Middle frontal gyrus (tissue), 1 donor: ENCODE data around the gene HNRNPU.
"Not testable (repeated sequence)": the region's sequence is repeated elsewhere in the genome, so short reads cannot be mapped to it uniquely, and the experiment has no call there.

ENCODE experiments used
- DNase-seq: peaks from one replicate; pipeline ENCODE4 v3.0.0-alpha.2; 2015; ENCODE audit warnings: low spot score; ENCODE audit errors: extremely low spot score

The HNRNPU gene

DNA sequence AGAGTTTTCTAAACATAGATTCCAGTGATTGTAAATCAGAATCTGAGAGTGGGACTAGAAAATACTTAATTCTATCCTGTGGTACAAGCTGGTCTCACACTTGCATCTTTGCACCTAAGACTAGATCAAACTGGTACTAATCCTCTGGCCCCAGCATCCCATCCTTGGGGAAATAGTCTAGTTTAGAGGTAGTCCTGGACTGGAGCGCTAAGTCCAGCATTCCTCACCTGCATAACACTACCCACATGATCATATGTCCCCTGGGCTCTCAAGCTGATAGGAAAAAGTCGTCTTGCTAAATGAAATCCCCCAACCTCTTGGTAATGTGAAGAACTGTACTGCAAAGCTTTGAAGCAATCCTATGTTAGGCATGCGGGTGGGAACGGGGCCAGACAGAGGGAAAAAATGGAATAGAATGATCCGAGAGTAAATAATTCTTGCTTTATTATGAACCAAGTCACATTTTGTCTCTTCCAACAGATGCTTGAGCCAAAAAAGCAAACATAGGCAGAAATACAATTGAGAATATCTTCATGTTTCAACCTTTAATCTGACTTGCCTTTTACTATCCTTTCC is 24.0 kb downstream of the HNRNPU start:
- no peak for DNase-seq

DNA sequence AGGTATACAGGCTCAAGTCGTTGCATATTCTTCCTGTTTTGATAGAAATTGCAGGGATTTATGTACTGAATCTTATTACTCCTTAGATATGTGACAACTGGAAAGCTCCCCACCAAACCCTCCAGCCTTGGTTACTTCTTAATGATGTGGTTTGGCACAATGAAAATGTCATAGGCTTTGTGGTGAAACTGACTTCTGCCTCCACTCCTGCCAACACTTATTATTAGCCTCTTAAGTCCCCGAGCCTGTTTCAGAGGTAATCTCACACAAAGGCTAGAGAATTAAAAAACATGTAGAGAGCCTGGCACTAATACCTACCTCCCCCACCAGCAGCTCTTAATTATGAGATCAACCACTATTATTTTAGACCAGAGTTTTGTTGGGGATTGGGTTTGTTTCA is 24.7 kb downstream of the HNRNPU start:
- DNase-seq, result no peak

DNA sequence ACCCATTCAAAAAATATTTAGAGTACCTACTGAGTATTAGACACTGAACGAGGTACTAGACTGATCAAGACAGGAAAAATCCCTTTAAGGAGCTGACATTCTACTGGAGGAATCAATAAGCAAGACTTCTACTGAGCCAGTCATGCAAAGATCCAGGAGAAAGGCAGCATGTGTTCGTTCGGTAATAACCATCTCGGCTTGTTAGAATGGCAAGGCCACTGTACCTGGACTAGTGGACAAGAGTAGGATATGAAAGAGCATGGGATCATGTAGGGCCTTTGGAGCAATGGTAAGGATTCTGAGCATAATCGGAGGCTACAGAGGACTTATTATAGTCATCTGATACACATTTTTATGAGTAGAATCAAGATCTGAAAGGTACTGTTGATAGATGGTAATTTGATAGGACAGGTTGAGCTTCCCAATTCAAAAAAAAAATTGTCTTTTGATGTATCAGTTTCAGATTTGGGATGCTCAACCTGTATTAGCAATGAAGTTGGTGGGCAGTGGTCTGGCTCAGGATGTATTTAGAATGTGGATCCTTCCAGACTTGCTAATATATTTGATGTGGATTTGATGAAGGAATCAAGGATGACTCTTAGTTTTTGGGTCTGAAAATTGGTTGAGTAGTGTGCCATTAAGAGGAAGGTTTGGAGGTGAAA is 26.6 kb downstream of the HNRNPU start:
- no peak for DNase-seq

DNA sequence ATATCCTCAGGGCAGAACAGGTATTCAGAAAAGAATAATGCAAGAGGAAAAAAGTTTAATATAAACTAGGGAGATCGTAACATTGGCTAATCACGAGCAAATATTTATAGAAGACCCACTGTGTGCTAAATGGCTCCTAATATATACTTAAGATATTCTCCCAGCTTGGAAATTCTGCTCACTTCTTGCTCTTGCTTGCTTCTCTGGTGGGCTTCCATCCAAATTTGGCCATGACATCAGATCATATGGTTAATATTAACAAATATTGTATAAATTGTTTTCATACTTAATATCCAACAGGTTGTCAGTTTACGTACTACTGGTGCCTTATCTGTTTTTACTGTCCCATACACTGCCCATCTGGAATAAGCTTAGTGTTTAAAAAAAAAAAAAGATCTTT is 27.8 kb downstream of the HNRNPU start:
- DNase-seq, result no peak

DNA sequence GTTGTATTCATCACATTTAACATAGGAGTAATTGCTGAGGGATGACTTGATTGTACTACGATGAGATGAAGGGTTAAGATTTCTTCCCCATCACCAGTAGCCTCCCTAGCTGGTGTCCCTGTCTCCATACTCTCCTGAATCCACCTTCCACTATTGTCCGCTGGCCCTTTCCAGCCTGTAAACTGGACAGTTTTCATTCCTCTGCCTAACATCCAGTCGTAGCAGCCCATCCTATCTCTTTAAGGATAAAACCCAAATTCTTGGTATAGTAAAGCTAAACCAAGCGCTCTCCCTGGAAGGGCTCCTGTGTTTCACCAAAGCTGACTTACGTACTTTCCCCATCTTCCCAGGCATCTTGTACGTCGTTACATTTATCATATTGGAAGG is 28.2 kb downstream of the HNRNPU start:
- no peak for DNase-seq

DNA sequence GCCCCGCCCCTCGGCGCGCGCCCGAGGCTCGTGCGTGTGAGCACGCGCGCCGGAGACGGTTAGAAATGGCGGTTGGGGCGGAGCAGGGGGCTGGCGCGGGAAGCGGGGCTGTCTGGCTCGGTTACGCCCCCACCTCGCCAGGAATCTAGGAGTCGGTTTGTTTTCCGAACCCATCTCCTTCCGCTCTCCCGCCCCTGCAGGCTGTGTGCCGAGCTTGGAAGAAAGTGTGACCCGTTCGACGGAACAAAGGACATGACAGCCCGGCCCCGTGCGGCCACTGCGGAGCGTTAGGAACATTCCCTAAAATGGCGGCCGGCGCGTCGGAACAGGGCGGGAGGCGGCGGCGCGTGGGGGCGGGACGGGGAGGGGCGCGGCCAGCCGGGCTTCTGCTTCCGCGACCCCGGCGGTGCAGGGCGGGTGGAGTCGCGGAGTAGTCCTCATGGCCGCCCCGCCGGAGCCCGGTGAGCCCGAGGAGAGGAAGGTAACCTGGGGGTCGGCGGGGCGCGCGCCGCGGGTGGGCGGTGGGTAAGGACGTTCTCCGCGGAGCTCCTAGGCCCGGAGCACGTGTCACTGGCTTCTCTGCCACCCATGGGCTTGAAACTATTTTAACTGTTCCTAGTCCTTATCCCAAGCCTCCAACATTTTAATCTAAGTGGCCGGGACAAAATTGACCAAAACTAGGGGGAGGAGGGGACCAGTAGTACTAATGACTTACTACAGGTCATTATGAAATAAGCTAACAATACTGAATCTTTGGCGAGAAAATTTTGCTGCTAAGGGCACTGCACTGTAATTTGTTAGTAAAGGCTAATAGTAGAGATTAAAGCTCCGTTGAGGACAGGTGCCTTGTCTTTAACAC is 28.8 kb downstream of the HNRNPU start, which contains the start of gene COX20:
TSS of gene COX20 (plus strand) at position 383 of the 859 bp plus-strand sequence. CDS start at position 440, 57 bp downstream.
- DNase-seq, result peak; percentile 87

DNA sequence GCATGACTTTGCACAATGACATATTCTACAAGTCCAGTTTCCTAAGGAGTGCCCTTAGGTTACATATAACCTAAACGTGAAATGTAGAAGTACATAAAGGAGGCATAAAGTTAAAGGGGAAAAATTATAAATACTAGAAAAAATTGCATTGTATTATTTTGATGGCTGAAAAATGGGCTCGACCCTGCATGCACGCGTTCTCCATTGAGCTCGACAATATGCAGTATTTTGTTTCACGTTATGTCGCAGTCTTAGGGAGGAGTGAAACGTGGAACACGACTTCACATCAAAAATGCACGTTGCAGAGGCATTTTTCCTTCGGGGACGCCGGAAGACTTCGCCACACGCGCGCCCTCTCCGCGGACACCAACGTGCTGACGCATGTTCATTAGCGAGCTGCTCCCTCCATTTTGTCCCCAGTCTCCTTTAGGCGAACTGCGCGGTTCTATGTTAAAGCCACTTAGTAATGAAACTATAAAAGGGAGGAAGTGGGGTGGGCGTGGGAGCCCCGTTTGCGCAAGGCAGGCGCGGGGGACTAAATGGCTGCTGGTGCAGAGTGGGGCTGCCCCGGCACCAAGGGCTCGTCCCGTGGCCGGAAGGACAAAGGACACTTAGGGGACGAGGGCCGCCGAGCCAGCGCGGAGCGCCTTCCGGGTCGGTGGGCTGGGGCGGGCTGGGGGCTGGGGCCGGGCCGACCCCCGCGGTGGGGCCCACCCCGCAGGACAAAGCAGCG is 29.6 kb downstream of the HNRNPU start:
- peak; percentile 81 for DNase-seq

DNA sequence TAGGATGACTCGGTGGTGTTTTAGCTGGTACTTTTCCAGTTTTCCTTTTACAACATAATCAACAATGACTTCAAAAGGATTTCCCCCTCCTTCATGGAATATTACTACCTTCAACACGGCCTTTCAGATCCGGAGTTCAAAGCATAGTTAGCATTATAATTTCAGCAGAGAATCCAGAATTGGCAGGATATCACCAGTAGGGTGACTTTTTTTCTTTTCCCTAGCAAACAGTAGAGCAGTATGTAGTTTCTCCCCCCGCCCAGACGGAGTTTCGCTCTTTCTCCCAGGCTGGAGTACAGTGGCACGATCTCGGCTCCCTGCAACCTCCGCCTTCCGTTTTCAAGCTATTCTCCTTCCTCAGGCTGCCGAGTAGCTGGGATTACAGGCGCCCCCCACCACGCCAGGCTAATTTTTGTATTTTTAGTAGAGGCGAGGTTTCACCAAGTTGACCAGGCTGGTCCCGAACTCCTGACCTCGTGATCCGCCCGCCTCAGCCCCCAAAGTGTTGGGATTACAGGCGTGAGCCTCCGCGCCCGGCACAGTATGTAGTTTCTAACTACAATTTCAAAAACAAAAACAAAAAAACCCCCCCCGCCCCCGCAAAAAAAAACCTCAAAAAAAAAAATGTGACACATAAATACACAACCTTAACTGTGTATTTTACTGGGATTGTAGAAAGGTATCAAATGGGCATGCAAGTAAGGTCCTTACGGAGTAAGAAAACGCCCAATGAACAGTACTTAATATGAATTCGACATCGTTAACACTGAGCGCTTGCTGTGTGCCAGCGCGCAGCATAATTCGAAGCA is 30.4 kb downstream of the HNRNPU start:
- no peak for DNase-seq

DNA sequence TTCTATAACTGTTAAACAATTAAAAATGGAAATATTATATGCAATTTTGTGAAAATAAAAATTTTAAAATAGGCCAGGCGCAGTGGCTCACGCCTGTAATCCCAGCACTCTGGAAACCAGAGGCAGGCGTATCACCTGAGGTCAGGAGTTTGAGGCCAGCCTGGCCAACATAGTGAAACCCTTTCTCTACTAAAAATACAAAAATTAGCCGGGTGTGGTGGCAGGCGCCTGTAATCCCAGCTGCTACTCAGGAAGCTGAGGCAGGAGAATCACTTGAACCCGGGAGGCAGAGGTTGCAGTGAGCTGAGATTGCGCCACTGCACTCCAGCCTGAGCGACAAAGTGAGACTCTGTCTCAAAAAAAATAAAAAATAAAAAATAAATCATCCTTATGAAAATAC is 31.1 kb downstream of the HNRNPU start:
- not testable (repeated sequence) for DNase-seq

DNA sequence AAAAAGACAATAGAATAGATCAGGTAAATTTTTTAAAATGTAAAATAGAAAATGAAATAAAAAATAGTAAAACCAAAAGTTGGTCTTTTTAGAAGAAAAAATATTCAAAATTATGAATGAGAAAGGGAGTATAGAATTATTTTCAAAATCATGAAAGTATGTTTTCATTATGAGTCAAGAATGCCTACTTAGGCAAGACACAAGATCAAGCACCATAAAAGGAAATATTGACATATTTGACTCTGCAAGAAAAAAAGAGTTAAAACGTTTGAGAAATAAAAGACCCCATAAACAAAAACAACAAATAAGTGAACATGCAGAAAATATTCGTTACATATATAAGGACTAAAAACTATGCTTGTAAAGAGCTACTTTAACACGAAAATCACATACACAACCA is 33.7 kb downstream of the HNRNPU start:
- DNase-seq, result no peak

DNA sequence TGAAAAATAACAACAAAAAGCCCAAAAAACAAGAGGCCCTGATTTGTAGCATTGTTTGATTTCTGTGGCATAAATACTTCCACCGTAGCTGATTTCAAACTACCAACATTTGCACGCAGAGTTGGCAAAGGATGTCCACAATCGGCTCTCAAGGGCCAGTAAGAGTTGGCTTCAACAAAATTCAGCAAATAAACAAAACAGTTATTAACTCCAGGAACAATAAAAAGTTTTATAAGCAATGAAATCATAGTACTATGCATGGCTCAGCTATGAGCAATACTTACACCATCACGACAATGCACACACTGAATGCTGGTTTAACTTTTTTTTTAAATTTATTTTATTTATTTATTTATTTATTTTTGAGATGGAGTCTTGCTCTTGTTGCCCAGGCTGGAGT is 37.6 kb downstream of the HNRNPU start:
- no peak for DNase-seq

DNA sequence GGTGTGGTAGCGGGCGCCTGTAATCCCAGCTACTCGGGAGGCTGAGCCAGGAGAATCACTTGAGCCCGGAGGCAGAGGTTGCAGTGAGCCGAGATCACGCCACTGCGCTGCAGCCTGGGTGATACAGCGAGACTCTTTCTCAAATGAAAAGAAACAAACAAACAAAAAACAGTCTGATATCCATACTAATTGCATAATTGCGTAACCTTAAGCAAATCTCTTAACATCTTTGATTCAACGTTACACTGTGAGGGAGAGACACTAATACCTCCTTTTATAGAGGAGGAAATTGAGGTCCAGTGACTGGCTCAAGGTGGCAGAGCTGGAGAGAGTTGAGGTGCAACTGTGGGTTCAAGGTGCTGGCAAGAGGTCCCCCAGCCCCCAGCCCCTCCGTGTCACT is 41.5 kb downstream of the HNRNPU start:
- no peak for DNase-seq

DNA sequence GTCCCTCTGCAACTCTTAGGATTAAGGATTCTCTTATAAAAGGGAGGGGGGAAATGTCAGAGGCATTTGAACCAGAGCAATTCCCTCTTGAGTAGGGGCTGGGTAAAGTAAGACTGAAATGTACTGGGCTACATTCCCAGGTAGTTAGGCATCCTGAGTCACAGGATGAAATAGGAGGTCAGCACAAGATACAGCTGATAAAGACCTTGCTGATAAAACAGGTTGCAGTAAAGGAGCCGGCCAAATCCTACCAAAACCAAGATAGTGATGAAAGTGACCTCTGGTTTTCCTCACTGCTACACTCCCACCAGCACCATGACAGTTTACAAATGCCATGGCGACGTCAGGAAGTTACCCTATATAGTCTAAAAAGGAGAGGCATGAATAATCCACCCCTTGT is 43.2 kb downstream of the HNRNPU start:
- no peak for DNase-seq

DNA sequence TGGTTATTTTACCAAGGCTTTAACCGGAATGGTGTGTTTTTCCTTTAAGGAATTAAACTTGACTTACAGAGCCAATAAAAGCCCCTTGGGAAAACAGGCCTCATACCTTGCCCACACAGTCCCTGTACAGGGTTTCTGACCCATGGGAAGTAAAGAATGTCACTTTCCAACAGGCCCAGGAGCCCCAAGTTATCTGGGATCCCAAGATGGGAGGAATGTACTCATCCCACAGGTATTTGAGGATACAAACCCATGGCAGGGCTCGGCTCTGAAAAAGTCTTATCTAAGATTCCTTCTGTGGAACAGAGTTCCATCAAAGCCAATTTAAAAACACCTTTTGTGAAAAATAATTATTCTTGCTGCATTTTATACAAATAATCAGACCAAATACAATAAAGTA is 44.2 kb downstream of the HNRNPU start:
- no peak for DNase-seq

DNA sequence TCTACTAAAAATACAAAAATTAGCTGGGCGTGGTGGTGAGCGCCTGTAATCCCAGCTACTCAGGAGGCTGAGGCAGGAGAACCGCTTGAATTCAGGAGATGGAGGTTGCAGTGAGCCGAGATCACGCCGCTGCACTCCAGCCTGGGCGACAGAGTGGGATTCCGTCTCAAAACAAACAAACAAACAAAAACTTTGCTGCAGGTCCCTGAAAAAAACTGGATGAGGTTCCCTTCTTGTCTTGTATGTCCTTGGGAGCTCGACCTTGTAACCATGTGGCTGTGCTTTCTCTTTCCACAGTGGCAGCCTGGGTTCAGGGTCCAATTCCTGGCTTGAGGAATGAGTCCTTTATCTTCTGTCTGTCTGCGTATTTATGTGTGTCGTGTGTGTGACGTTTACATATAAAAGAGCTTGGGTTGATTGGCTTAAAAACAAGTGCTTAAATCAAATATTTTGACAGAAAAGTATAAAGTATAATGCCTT is 46.9 kb downstream of the HNRNPU start:
- DNase-seq, result no peak

DNA sequence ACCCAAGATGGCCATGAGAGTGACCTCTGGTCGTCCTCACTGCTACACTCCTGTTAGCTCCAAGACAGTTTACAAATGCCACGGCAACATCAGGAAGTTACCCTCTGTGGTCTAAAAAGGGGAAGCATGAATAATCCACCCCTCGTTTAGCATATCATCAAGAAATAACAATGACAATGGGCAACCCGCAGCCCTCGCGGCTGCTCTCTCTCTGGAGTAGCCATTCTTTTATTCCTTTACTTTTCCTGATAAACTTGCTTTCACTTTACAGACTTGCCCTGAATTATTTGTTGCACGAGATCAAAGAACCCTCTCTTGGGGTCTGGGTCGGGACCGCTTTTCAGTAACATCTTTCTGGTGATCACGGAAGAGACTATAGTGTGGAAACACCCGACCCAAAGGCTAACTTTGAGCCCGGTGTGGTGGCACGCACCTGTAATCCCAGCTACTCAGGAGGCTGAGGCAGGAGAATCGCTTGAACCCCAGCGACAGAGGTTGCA is 48.7 kb downstream of the HNRNPU start:
- DNase-seq, result no peak

DNA sequence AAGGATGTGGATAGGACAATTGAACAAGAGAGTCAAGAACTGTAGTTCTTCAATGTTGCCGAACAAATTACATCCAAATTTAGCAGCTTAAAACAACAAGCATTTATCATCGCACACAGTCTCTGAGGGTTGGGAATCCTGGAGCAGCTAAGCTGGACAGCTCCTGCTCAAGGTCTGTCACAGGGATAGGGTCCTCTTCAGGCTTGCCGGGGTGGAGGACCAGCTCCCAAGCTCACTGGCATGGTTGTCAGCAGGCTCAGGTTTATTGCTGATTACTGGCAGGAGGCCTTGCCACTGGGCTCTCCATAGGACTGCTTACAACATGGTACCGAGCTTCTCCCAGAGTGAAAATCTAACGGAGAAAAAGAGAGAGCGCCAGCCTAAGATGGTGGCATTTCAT is 51.0 kb downstream of the HNRNPU start:
- no peak for DNase-seq

DNA sequence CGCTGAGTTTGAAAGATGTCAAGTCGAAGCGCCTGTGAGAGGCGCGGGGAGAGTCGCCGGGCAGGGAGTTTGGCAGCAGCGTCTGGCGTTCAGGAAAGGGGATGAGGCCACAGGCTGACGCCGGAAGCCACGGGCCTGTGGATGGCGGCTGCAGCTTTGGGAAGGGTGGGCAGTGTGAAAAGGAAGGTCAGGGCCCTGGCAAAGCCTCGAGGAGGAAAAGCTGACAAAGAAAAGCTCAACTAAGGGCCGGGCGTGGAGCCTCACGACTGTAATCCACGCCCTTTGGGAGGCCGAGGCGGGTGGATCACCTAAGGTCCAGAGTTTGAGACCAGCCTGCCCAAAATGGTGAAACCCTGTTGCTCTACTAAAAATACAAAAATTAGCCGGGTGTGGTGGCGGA is 54.1 kb downstream of the HNRNPU start:
- DNase-seq, result no peak

DNA sequence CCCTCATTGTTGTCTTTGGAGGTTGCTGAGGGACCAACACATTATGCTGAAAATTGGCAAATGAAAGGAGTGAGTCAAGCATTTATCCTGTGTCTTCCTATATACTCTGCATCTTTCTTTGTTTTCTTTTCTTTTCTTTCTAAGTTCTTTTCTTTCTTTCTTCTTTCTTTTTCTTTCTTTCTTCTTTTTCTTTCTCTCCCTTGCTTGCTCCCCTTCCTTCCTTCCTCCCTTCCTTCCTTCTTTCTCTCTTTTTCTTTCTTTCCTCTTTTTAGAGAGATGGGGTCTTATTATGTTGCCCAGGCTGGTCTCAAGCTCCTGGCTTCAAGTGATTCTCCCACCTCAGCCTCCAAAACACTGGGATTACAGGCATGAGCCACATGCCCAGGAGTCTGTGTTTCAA is 57.2 kb downstream of the HNRNPU start:
- DNase-seq, result no peak

DNA sequence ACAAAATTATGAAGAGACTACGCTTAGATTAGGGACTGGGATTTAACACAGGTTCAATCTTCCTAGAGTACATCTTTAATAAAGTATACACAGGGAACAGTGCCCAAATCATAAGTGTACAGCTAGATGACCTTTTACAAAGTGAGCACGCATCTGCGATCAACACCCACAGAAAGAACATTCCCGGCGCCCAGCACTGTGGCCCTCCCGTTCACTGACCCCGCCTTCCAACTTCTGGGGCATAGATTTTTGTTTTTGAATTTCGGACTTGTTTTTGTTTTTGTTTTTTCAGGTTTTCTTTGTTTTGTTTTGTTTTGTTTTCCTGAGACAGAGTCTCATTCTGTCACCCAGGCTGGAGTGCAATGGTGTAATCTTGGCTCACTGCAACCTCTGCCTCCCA is 59.5 kb downstream of the HNRNPU start:
- no peak for DNase-seq
